IPS-20b (cell line): ENCODE data around the gene FNDC4.

Source experiments
- H3K27ac ChIP-seq: one replicate; pipeline ENCODE4 v1.5.1; 2013; ENCODE audit warnings: low read length
- H3K27me3 ChIP-seq: 2 replicates; pipeline ENCODE4 v1.6.1; 2013; ENCODE audit warnings: mild to moderate bottlenecking, low read length, inconsistent platforms; ENCODE audit not compliant: insufficient read depth
- H3K36me3 ChIP-seq: 2 replicates; pipeline ENCODE4 v1.6.1; 2013; ENCODE audit warnings: low read depth, mild to moderate bottlenecking, inconsistent platforms, low read length, moderate library complexity; ENCODE audit not compliant: insufficient read depth
- H3K4me1 ChIP-seq: 2 replicates; pipeline ENCODE4 v1.6.1; 2013; ENCODE audit warnings: mild to moderate bottlenecking, control low read depth, inconsistent platforms, low read length, moderate library complexity; ENCODE audit not compliant: insufficient read depth
- H3K4me3 ChIP-seq: 2 replicates; pipeline ENCODE4 v1.5.1; 2013; ENCODE audit warnings: mild to moderate bottlenecking, low read length, inconsistent platforms
- H3K9ac ChIP-seq: 2 replicates; pipeline ENCODE4 v1.6.1; 2013; ENCODE audit warnings: low read depth, mild to moderate bottlenecking, inconsistent platforms, low read length, moderate library complexity
- H3K9me3 ChIP-seq: 2 replicates; pipeline ENCODE4 v1.6.1; 2013; ENCODE audit warnings: mild to moderate bottlenecking, low read depth, low read length, inconsistent platforms; ENCODE audit not compliant: insufficient read depth

FNDC4 gene

GRCh38 chr2:27509326-27509725 lies 14.3 kb upstream of the FNDC4 start:
- Histone ChIP-seq H3K36me3 (no peaks in the 10 kb centered on the region), H3K9me3 (no peaks in the 10 kb centered on the region), H3K9ac (no peak overlapping the region), H3K27me3 (no peaks in the 10 kb centered on the region), H3K4me1 (no peaks in the 10 kb centered on the region), H3K27ac (no peak overlapping the region), H3K4me3 (no peak overlapping the region)

- no peak overlapping the region for H3K9ac ChIP-seq
- no peaks in the 10 kb centered on the region for H3K27me3 ChIP-seq
- H3K4me3 ChIP-seq: no peak overlapping the region
Observed at GRCh38 chr2:27507293-27507692, 12.3 kb upstream of the FNDC4 start.

DNA sequence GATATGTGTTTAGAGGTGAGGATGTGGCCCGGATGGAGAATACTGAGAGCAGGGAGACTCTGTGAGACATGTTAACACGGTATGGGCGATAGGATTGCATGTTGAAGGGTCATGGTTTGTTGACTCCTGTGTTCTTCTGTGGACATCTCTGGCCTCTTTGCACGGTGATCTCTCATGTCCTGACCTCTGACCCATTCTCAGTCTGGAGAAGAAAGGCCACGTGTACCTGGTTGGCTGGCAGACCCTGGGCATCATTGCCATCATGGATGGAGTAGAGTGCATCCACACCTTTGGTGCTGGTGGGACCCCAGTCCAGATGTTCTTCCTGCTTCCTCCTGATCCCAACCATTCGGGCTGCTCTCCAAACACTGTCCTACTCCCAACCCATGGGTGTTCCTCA lies 11.6 kb upstream of the FNDC4 start:
- no peak overlapping the region for H3K9ac ChIP-seq
- no peaks in the 10 kb centered on the region for H3K9me3 ChIP-seq
- H3K4me3 ChIP-seq: no peak overlapping the region
- no peaks in the 10 kb centered on the region for H3K27me3 ChIP-seq
- peaks cover 6% of the 10 kb centered on the region for H3K4me1 ChIP-seq
- no peaks in the 10 kb centered on the region for H3K36me3 ChIP-seq
- H3K27ac ChIP-seq: no peak overlapping the region

More at GRCh38 chr2:27507293-27507692, 12.3 kb upstream of the FNDC4 start:
- Histone ChIP-seq H3K36me3 (no peaks in the 10 kb centered on the region), H3K4me1 (peaks cover 6% of the 10 kb centered on the region), H3K9me3 (no peaks in the 10 kb centered on the region), H3K27ac (no peak overlapping the region)

- peaks cover 10% of the 10 kb centered on the region for H3K4me1 ChIP-seq
- no peak overlapping the region for H3K27ac ChIP-seq
- H3K9me3 ChIP-seq: no peaks in the 10 kb centered on the region
- H3K27me3 ChIP-seq: peaks cover 20% of the 10 kb centered on the region
- no peak overlapping the region for H3K4me3 ChIP-seq
- H3K9ac ChIP-seq: no peak overlapping the region
- H3K36me3 ChIP-seq: no peaks in the 10 kb centered on the region
Observed at GRCh38 chr2:27502142-27502541, 7.1 kb upstream of the FNDC4 start.

DNA sequence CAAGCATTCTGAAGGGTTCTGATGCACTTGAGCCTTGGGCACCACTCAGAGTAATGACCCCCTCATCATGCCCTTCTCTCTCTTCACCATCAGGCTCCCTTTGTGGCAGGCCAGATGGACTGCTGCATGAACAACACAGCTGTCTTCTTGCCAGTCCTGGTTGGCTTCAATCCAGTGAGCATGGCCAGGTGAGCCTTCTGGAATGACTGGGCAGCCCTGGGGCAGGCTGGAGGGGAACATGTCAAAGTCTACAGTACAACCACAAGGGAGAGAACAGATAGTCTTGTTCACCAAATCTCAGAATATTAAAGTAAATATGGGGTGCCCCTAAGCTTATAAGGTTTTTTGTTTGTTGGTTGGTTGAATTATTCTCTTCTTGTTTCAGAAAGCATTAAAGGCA lies 6.0 kb upstream of the FNDC4 start:
- H3K9me3 ChIP-seq: no peaks in the 10 kb centered on the region
- no peak overlapping the region for H3K4me3 ChIP-seq
- H3K27ac ChIP-seq: no peak overlapping the region
- peaks cover 31% of the 10 kb centered on the region for H3K27me3 ChIP-seq
- H3K9ac ChIP-seq: no peak overlapping the region
- H3K4me1 ChIP-seq: peaks cover 12% of the 10 kb centered on the region
- H3K36me3 ChIP-seq: no peaks in the 10 kb centered on the region

GRCh38 chr2:27498975-27499374 lies 4.0 kb upstream of the FNDC4 start:
- no peak overlapping the region for H3K27ac ChIP-seq
- H3K4me1 ChIP-seq: peaks cover 12% of the 10 kb centered on the region
- peaks cover 48% of the 10 kb centered on the region for H3K27me3 ChIP-seq
- no peaks in the 10 kb centered on the region for H3K36me3 ChIP-seq
- H3K9me3 ChIP-seq: no peaks in the 10 kb centered on the region
- H3K9ac ChIP-seq: no peak overlapping the region
- no peak overlapping the region for H3K4me3 ChIP-seq

DNA sequence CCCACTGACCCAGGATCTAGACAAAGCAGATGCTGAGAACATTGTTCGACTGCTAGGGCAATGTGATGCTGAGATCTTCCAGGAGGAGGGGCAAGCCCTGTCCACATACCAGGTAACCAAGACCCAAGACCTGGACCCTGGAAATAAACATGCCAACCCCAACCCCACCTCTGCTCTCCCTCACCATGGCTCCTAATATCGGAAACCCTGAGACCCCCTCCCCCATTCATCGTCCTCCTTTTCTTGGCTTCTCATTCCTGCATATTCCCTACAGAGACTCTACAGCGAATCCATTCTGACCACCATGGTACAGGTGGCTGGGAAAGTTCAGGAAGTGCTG lies 2.3 kb upstream of the FNDC4 start:
- H3K4me1 ChIP-seq: peaks cover 5% of the 10 kb centered on the region
- H3K4me3 ChIP-seq: no peak overlapping the region
- H3K9ac ChIP-seq: no peak overlapping the region
- H3K27me3 ChIP-seq: peaks cover 56% of the 10 kb centered on the region
- H3K9me3 ChIP-seq: no peaks in the 10 kb centered on the region
- no peaks in the 10 kb centered on the region for H3K36me3 ChIP-seq
- no peak overlapping the region for H3K27ac ChIP-seq

- peaks cover 5% of the 10 kb centered on the region for H3K4me1 ChIP-seq
- H3K27ac ChIP-seq: no peak within 1 kb of the TSS
- H3K4me3 ChIP-seq: peak within 1 kb of the TSS; percentile 91
- no peaks in the 10 kb centered on the region for H3K36me3 ChIP-seq
- H3K27me3 ChIP-seq: peaks cover 56% of the 10 kb centered on the region
- peak within 1 kb of the TSS; percentile 82; the same call in 1 of the 2 replicates for H3K9ac ChIP-seq
- H3K9me3 ChIP-seq: no peaks in the 10 kb centered on the region
Observed at GRCh38 chr2:27496357-27497287, 1.6 kb upstream of the FNDC4 start, which contains the start of gene GCKR. Gene GCKR, plus strand, starts transcription at chr2:27496839. Its CDS starts 66 bp downstream, at chr2:27496905.

DNA sequence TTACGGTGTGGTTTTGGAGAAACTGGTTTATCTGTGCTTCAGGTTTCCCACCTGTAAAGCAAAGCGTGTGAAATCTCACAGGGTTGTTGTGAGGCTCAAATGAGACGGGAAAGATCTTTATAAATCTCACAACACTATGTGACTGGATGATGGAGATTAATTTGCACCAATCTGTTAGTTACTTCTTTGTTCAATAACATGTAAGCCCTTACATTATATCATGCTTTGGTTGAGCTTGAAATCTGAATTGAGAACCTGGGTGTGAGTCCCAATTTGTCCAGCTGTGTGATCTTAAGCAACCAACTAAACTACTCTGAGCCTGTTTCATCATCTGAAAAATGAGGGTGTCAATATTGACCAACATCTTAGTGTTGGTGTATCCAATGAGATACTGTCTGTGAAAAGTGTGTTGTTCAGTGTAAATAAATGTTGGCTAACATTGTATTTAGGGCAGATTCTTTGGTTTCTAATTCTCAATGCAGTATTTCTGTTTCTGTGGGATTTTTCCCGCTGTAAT lies 898 bp upstream of the FNDC4 start:
- peaks cover 56% of the 10 kb centered on the region for H3K27me3 ChIP-seq
- H3K4me1 ChIP-seq: peaks cover 5% of the 10 kb centered on the region
- H3K36me3 ChIP-seq: no peaks in the 10 kb centered on the region
- H3K9me3 ChIP-seq: no peaks in the 10 kb centered on the region
- H3K27ac ChIP-seq: no peak overlapping the region
- H3K9ac ChIP-seq: peak overlapping the region; percentile 82; the same call in 1 of the 2 replicates
- peak overlapping the region; percentile 91 for H3K4me3 ChIP-seq

DNA sequence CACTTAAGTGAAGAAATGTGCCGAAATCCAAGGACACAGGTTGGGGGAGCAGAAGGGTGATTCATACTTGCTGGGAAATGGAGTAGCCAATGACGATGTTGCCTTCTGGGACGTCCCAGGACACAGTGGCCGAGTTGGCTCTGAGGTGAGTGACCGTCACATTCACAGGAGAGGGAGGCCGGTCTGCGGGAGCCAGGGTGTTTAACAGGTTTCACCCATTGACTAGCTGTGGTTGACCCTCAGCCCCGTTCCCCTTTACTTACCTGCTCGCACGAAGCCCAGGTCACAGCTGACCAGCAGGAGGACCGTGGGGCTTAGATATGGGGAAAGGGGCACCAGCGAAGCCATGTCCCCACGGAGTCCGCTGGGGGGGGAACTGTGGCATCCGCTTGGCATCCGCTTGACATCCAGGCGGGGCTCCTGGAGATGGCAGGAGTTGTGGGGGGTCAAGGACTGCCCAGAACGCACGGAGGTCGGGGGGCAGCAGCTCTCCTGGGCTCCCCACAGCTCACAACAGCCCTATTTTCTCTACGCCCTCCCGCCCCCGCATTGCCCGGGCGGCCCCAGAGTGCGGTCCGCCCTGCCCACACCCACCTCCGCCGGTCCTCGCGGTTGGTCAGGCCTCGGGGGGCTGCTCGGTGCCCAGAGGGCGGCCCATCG lies 586 bp downstream of the FNDC4 start:
- no peaks in the 10 kb centered on the region for H3K36me3 ChIP-seq
- H3K27me3 ChIP-seq: peaks cover 56% of the 10 kb centered on the region
- peak overlapping the region; percentile 91 for H3K4me3 ChIP-seq
- H3K27ac ChIP-seq: no peak overlapping the region
- no peaks in the 10 kb centered on the region for H3K9me3 ChIP-seq
- H3K9ac ChIP-seq: peak overlapping the region; percentile 61; the same call in 1 of the 2 replicates
- H3K4me1 ChIP-seq: peaks cover 9% of the 10 kb centered on the region

GRCh38 chr2:27493948-27494283 lies 1.1 kb downstream of the FNDC4 start:
- H3K36me3 ChIP-seq: no peaks in the 10 kb centered on the region
- peaks cover 54% of the 10 kb centered on the region for H3K27me3 ChIP-seq
- H3K9ac ChIP-seq: peak overlapping the region; percentile 61; the same call in 1 of the 2 replicates
- peak overlapping the region; percentile 91 for H3K4me3 ChIP-seq
- peaks cover 9% of the 10 kb centered on the region for H3K4me1 ChIP-seq
- no peak overlapping the region for H3K27ac ChIP-seq
- H3K9me3 ChIP-seq: no peaks in the 10 kb centered on the region

GRCh38 chr2:27492557-27492956 lies 2.4 kb downstream of the FNDC4 start:
- no peak overlapping the region for H3K4me3 ChIP-seq
- no peak overlapping the region for H3K9ac ChIP-seq
- peaks cover 9% of the 10 kb centered on the region for H3K4me1 ChIP-seq
- no peak overlapping the region for H3K27ac ChIP-seq
- H3K9me3 ChIP-seq: no peaks in the 10 kb centered on the region
- no peaks in the 10 kb centered on the region for H3K36me3 ChIP-seq
- peaks cover 41% of the 10 kb centered on the region for H3K27me3 ChIP-seq
